Neural cell (in vitro differentiated cells): ENCODE results near the gene HP. TPM values are rescaled to one million over a fixed set of nuclear protein-coding genes. Genes with fewer than 3 reads are reported as not detected.

ENCODE experiments used
- H2AFZ ChIP-seq: fragments of 200-600, 300-800 bp; sonication (generic), shearing (Covaris generic); 2 replicates; pipeline ENCODE4 v1.6.0; 2014; ENCODE audit warnings: low read depth, mild to moderate bottlenecking, antibody characterized with exemption, low read length, moderate library complexity
- H3F3A ChIP-seq: fragments of 200-600 bp; shearing (Covaris generic); 2 replicates; pipeline ENCODE4 v1.6.1; 2016; ENCODE audit warnings: mild to moderate bottlenecking, moderate library complexity, mixed read lengths, antibody characterized with exemption, low read length; ENCODE audit not compliant: insufficient read depth, poor library complexity, severe bottlenecking
- H3K27ac ChIP-seq: fragments of 200-600, 300-800 bp; sonication (generic), shearing (Covaris generic); 2 replicates; pipeline ENCODE4 v1.5.1; 2014; ENCODE audit warnings: mild to moderate bottlenecking, low read length, moderate library complexity
- H3K27me3 ChIP-seq: fragments of 300-800, 200-600 bp; sonication (generic), shearing (Covaris generic); 2 replicates; pipeline ENCODE4 v1.6.0; 2014; ENCODE audit warnings: mild to moderate bottlenecking, low read depth, low read length, moderate library complexity; ENCODE audit not compliant: insufficient read depth
- H3K36me3 ChIP-seq: fragments of 300-800, 200-600 bp; sonication (generic), shearing (Covaris generic); 2 replicates; pipeline ENCODE4 v1.5.1; 2014; ENCODE audit warnings: mild to moderate bottlenecking, antibody characterized with exemption, low read length, moderate library complexity; ENCODE audit not compliant: insufficient read depth
- H3K4me2 ChIP-seq: fragments of 300-800, 200-600 bp; sonication (generic), shearing (Covaris generic); 2 replicates; pipeline ENCODE4 v1.6.0; 2014; ENCODE audit warnings: mild to moderate bottlenecking, low read length
- H3K4me3 ChIP-seq: fragments of 300-800, 200-600 bp; sonication (generic), shearing (Covaris generic); 2 replicates; pipeline ENCODE4 v1.5.1; 2014; ENCODE audit warnings: mild to moderate bottlenecking, low read length, moderate library complexity
- H3K79me2 ChIP-seq: fragments of 200-600 bp; shearing (Covaris generic); replicated peaks from 2 replicates; pipeline ENCODE4 v1.6.0; 2014; ENCODE audit warnings: mild to moderate bottlenecking, low read length, moderate library complexity; ENCODE audit not compliant: insufficient read depth
- H3K9ac ChIP-seq: fragments of 300-800, 200-600 bp; sonication (generic), shearing (Covaris generic); 2 replicates; pipeline ENCODE4 v1.6.1; 2016; ENCODE audit warnings: mild to moderate bottlenecking, low read length, mixed read lengths
- H3K9me2 ChIP-seq: fragments of 200-600 bp; shearing (Covaris generic); 2 replicates; pipeline ENCODE4 v1.6.1; 2016; ENCODE audit warnings: mild to moderate bottlenecking, low read length, mixed read lengths; ENCODE audit not compliant: insufficient read depth
- H3K9me3 ChIP-seq: fragments of 200-600, 300-800 bp; sonication (generic), shearing (Covaris generic); 2 replicates; pipeline ENCODE4 v1.6.1; 2016; ENCODE audit warnings: mild to moderate bottlenecking, mixed run types, low read length, moderate library complexity, mixed read lengths
- H4K20me1 ChIP-seq: fragments of 200-600 bp; shearing (Covaris generic); 2 replicates; pipeline ENCODE4 v1.6.1; 2016; ENCODE audit warnings: mild to moderate bottlenecking, mixed run types; ENCODE audit not compliant: insufficient read depth
- EP300 ChIP-seq: fragments of 450-650 bp; conservative IDR thresholded peaks from 2 replicates; pipeline ENCODE4 v1.6.1; 2014; ENCODE audit warnings: antibody characterized with exemption, mild to moderate bottlenecking, moderate library complexity; ENCODE audit not compliant: poor library complexity, severe bottlenecking
- EZH2 ChIP-seq: fragments of 200-600, 300-800 bp; shearing (Covaris generic), sonication (generic); IDR thresholded peaks from 2 replicates; pipeline ENCODE4 v1.6.1; 2014; ENCODE audit warnings: antibody characterized with exemption, low read length, borderline replicate concordance, mild to moderate bottlenecking; ENCODE audit not compliant: insufficient read depth, poor library complexity, severe bottlenecking
- MXI1 ChIP-seq: fragments of 450-650 bp; conservative IDR thresholded peaks from 2 replicates; pipeline ENCODE4 v1.6.1; 2014; ENCODE audit warnings: antibody characterized with exemption, mild to moderate bottlenecking; ENCODE audit not compliant: poor library complexity, severe bottlenecking
- POLR2AphosphoS5 ChIP-seq: IDR thresholded peaks from 2 replicates; pipeline ENCODE4 v1.6.1; 2012
- RAD21 ChIP-seq: fragments of 450-650 bp; conservative IDR thresholded peaks from 2 replicates; pipeline ENCODE4 v1.6.1; 2014; ENCODE audit warnings: antibody characterized with exemption, mild to moderate bottlenecking, moderate library complexity
- SMC3 ChIP-seq: fragments of 450-650 bp; conservative IDR thresholded peaks from 2 replicates; pipeline ENCODE4 v1.6.1; 2014; ENCODE audit warnings: antibody characterized with exemption, mild to moderate bottlenecking, moderate library complexity; ENCODE audit not compliant: poor library complexity
- TAF1 ChIP-seq: IDR thresholded peaks from 2 replicates; pipeline ENCODE4 v1.6.1; 2012; ENCODE audit warnings: low read depth
- polyA plus RNA-seq: library from polyadenylated mRNA; depleted of rRNA; stranded (reverse); fragments of >200 nt; gene quantifications from 2 replicates; pipeline ENCODE4 v1.2.3, GENCODE V29; 2014
- TF ChIP-seq, protein P1 (sequence below): fragments of 450-650 bp; IDR thresholded peaks from 2 replicates; pipeline ENCODE4 v1.5.1; 2014; ENCODE audit warnings: antibody characterized with exemption, mild to moderate bottlenecking, moderate library complexity; ENCODE audit not compliant: poor library complexity, severe bottlenecking
- TF ChIP-seq, protein P2 (sequence below): IDR thresholded peaks from 2 replicates; pipeline ENCODE4 v1.6.1; 2012; ENCODE audit warnings: borderline replicate concordance

Gene HP
- polyA plus RNA-seq, 1 donor from 2014 or later, result not detected

DNA sequence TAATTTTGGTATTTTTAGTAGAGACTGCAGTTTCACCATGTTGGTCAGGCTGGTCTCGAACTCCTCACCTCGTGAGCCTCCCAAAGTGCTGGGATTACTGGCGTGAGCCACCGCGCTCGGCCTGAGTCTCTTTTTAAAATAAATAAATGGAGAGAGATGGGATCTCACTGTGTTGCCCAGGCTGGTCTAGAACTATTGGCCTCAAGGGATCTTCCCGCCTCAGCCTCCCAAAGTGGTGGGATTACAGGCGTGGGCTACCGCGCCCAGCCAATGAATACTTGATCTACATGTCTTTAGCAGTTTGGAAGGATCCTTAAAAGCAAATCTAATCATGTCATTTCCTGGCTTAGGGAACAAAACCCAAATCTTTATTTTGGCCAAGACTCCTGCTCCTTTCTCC, 44.5 kb upstream of the HP start:
- Histone ChIP-seq H3F3A (no peaks in the 10 kb centered on the region), H3K9me3 (no peaks in the 10 kb centered on the region), H4K20me1 (no peaks in the 10 kb centered on the region), H3K79me2 (no peaks in the 10 kb centered on the region), H3K4me3 (no peak overlapping the region), H3K9ac (no peak overlapping the region), H3K9me2 (no peaks in the 10 kb centered on the region), H3K27ac (no peak overlapping the region), H3K4me2 (no peak overlapping the region), H2AFZ (no peak overlapping the region), H3K27me3 (no peaks in the 10 kb centered on the region), H3K36me3 (no peaks in the 10 kb centered on the region)
- TF ChIP-seq RAD21, result no peak
- TF ChIP-seq, protein P1, sequence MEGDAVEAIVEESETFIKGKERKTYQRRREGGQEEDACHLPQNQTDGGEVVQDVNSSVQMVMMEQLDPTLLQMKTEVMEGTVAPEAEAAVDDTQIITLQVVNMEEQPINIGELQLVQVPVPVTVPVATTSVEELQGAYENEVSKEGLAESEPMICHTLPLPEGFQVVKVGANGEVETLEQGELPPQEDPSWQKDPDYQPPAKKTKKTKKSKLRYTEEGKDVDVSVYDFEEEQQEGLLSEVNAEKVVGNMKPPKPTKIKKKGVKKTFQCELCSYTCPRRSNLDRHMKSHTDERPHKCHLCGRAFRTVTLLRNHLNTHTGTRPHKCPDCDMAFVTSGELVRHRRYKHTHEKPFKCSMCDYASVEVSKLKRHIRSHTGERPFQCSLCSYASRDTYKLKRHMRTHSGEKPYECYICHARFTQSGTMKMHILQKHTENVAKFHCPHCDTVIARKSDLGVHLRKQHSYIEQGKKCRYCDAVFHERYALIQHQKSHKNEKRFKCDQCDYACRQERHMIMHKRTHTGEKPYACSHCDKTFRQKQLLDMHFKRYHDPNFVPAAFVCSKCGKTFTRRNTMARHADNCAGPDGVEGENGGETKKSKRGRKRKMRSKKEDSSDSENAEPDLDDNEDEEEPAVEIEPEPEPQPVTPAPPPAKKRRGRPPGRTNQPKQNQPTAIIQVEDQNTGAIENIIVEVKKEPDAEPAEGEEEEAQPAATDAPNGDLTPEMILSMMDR, result no peak
- TF ChIP-seq POLR2AphosphoS5, result no peak
- no peak for TF ChIP-seq MXI1
- TF ChIP-seq SMC3, result no peak
- TF ChIP-seq TAF1, result no peak
- TF ChIP-seq EP300, result no peak
- TF ChIP-seq, protein P2, sequence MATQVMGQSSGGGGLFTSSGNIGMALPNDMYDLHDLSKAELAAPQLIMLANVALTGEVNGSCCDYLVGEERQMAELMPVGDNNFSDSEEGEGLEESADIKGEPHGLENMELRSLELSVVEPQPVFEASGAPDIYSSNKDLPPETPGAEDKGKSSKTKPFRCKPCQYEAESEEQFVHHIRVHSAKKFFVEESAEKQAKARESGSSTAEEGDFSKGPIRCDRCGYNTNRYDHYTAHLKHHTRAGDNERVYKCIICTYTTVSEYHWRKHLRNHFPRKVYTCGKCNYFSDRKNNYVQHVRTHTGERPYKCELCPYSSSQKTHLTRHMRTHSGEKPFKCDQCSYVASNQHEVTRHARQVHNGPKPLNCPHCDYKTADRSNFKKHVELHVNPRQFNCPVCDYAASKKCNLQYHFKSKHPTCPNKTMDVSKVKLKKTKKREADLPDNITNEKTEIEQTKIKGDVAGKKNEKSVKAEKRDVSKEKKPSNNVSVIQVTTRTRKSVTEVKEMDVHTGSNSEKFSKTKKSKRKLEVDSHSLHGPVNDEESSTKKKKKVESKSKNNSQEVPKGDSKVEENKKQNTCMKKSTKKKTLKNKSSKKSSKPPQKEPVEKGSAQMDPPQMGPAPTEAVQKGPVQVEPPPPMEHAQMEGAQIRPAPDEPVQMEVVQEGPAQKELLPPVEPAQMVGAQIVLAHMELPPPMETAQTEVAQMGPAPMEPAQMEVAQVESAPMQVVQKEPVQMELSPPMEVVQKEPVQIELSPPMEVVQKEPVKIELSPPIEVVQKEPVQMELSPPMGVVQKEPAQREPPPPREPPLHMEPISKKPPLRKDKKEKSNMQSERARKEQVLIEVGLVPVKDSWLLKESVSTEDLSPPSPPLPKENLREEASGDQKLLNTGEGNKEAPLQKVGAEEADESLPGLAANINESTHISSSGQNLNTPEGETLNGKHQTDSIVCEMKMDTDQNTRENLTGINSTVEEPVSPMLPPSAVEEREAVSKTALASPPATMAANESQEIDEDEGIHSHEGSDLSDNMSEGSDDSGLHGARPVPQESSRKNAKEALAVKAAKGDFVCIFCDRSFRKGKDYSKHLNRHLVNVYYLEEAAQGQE, result no peak
- TF ChIP-seq EZH2, result no peak

GRCh38 chr16:72012607-72013006, 41.7 kb upstream of the HP start:
- Histone ChIP-seq H3F3A (no peaks in the 10 kb centered on the region), H4K20me1 (no peaks in the 10 kb centered on the region), H3K36me3 (no peaks in the 10 kb centered on the region), H3K9ac (no peak overlapping the region), H3K9me3 (no peaks in the 10 kb centered on the region), H3K27me3 (no peaks in the 10 kb centered on the region), H3K27ac (no peak overlapping the region), H3K9me2 (no peaks in the 10 kb centered on the region), H3K4me3 (no peak overlapping the region), H3K79me2 (no peaks in the 10 kb centered on the region), H2AFZ (no peak overlapping the region), H3K4me2 (no peak overlapping the region)
- TF ChIP-seq POLR2AphosphoS5 (no peak), EZH2 (no peak), MXI1 (no peak), SMC3 (no peak), RAD21 (no peak), EP300 (no peak)
- TF ChIP-seq, protein P1, result no peak
- TF ChIP-seq, protein P2, result no peak
